Measurements from ENCODE around the gene DHDDS.
"Not testable (repeated sequence)": the region's sequence is repeated elsewhere in the genome, so short reads cannot be mapped to it uniquely, and the experiment has no call there.

The DHDDS gene

DNA sequence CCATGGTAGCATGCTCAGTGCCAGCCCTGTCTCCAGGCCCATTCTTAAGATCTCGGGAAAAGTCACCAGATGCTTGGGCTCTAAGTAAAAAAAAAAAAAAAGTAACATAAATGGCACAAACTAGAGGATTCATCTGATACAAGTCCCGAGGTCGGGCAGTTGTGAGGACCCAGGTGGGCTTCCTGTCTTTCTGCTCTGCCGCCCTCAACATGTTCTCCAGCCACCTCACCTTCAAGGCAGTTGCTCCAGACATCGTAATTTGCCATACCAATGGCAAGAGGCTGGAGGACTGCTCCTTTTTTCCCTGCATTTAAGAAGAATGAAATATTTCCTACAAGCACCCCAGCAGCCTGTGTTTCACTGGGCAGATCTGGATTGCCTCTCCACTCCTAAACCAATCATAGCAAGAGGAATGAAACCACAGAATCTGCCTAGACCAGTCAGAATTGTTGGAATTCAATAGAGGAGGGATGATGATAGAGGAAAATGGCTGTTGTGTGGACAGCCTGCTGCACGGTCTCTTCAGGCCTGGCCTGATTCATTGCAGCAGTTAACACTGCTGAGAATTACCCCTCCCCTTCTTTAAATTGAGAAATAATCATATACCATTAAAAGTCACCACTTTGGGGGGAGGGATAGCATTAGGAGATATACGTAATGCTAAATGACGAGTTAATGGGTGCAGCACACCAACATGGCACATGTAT lies 45.5 kb downstream of the DHDDS start:
- no peak for DNase-seq

DNA sequence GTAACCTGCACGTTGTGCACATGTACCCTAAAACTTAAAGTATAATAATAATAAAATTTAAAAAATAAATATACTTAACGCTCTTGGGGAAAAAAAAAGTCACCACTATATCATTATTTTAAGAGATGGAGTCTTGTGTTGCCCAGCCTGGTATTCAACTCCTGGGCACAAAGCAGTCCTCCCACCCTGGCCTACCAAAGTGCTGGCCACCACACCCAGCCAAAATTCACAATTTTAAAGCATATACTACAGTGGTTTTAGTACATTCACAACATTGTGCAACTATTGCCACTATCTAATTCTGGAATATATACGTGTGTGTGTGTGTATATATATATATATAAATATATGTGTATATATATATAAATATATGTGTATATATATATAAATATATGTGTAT lies 46.0 kb downstream of the DHDDS start:
- no peak for DNase-seq

DNA sequence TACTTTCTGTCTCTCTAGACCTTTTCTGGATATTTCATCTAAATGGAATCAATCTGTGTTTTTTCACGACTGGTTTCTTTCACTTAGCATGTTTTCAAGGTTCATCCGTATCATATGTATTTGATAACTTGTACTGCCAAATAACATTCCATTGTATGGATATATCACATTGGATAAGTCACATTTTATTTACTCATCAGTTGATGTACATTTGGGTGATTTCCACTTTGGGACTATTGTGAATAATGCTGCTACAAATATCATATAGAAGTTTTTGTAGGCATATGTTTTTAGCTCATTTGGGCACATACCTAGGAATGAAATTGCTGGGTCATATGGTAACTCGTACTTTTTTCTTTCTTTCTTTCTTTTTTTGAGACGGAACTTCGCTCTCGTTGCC lies 46.9 kb downstream of the DHDDS start:
- no peak for DNase-seq

DNA sequence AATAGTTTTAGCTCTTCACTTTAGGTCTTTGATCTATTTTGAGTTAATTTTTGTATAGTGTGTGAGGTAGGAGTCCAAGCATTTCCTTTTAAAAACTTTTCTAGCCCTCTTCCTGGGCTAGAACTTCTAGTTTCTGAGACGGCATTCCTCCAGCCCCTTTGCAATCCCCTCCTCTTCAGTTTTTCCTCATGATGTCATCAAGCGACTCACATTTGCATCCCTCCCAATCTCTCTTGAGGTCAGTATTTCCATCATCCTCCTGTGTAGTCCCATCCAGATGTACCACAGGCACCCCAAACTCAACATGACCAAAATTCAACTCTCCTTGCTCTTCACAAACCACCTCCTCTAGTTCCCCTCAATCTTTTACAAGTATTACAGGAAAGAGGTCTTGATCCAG lies 50.8 kb downstream of the DHDDS start:
- DNase-seq = no peak

GRCh38 chr1:26483980-26484379 lies 51.9 kb downstream of the DHDDS start:
- DNase-seq = no peak

GRCh38 chr1:26490155-26490554 lies 58.0 kb downstream of the DHDDS start:
- no peak for DNase-seq

DNA sequence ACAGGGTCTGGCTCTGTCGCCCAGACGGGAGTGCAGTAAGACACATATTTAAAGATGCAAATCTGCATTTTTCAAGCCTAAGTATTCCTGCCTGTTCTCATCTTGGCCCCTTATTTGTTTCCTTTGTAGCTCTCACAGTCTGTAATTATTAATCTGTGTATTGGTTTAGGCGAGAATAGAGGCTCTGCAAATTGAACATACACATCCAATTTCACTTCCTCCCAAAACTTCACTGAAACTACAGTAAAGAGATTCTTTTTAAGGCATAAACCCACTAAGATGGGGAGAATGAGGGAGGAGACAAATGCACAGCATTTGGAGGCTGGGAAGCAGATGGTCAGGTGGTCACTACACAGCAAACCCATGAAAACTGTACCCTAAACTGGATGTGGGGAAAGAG lies 61.1 kb downstream of the DHDDS start:
- no peak for DNase-seq

GRCh38 chr1:26493938-26494337 lies 61.8 kb downstream of the DHDDS start:
- no peak for DNase-seq

DNA sequence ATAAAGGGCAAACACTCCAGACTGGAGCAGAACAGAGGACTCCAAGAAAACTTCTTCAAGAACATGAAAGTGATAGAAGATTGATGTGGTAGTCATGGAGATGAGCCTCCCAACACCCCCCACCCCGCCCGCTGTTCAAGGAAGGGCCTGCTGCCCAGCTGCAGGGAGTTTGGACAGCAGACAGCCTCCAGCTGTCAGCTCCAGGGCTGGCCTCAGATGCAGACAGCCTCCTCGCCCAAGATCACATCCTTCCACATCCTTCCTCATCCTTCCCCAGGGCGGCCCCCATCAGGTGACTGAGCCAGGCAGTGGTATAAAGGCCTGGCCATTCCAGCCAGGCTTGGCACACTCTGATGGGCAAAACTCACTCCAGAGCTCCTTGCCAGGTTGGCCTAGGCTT lies 64.7 kb downstream of the DHDDS start:
- no peak for DNase-seq

DNA sequence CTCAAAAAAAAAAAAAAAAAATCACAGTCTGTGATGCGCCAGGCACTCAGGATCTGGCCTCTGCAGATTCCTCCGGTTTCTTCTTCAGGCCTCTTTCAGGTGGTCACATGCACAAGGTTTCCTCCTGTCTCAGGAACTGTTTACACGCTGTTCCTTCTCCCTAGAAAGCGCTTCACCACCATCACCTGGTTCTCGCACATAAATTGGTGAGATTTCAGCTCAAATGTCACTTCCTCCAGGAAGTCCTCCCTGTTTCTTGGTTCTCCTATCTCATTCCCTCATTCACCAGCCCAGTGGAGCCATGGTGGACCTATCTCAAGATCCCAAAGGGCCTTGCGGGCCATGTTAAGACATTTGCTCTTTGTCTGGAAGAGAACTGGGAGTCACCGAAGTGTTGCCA lies 66.8 kb downstream of the DHDDS start:
- no peak for DNase-seq

DNA sequence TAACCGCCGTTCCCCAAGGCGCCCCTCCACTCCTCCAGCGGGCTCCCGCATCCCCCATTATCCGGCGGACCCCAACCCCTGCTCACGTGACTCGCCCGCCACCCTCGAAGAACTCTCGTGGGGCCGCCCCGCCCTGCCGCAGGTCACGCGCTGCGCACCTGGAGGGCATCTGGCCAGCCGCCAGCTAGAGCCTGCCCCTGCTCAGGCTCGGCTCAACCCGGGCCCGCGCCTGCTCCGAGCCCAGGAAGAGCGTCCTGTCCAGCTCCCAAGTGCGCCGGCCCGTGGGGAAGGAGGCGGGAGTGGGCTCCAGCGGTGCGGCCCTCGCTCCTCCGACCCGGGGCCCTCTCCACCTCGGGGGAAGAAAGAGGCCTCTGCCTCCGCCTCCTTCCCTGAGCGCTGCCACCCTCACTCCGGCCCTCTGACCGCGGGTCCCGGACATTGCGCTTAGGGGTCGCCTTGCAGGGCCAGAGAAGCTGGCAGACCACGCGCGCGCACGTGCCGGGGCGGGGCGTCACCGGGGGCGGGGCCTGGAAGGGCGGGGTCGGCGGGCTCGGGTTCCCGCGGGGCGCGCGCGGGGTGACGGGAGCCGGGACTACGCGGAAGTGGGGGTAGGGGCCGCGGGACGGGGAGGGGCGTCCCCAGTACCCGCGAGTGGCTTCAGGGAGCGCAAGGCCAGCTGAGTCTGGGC lies 68.5 kb downstream of the DHDDS start:
- peak; percentile 96 for DNase-seq

- not testable (repeated sequence) for DNase-seq
These were observed 78.6 kb downstream of the DHDDS start for GRCh38 chr1:26510711-26511110.

- DNase-seq = not testable (repeated sequence)
These were observed 83.7 kb downstream of the DHDDS start for GRCh38 chr1:26515836-26516235.

DNA sequence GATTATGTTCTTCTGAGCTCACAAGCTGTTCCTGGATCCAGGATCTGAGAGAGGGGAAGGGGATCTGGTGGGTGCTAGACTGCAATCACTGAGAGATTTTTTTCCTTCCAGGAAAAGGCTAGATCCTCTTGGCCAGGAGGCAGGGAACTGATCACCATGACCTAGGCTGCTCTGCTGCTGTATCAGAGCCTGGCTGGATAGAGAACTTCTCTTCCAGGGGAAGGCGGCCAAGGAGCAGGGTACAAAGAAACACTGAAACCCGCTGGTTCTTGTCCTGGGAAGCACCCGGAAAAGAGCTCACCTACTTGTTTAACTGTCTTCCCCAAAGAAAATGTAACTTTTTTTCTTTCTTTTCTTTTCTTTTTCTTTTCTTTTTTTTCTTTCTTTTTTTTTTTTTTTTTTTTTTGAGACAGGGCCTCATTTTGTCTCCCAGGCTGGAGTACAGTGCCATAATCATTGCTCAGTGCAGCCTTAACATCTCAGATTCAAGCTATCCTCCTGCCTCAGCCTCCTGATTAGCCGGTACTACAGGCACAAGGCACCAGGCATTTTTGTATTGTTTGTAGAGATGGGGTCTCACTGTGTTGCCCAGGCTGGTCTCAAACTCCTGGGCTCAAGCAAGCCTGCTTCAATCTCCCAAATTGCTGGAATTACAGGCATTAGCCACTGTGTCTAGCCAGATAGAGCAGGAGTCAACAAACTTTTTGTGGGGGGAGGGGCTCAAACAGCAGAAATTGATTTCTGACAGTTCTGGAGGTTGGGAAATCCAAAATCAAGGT lies 85.1 kb downstream of the DHDDS start:
- DNase-seq = no peak

DNA sequence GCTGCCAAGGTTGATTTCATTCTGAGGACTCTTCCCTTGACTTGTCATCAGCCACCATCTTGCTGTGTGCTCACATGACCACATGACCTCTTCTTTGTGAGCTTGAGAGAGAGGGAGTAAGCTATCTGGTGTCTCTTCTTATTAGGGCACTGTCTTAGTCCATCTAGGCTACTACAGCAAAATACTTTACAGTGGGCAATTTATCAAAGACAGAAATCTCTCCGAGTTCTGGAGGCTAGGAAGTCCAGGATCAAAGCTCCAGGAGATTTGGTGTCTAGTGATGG lies 85.6 kb downstream of the DHDDS start:
- DNase-seq = no peak

DNA sequence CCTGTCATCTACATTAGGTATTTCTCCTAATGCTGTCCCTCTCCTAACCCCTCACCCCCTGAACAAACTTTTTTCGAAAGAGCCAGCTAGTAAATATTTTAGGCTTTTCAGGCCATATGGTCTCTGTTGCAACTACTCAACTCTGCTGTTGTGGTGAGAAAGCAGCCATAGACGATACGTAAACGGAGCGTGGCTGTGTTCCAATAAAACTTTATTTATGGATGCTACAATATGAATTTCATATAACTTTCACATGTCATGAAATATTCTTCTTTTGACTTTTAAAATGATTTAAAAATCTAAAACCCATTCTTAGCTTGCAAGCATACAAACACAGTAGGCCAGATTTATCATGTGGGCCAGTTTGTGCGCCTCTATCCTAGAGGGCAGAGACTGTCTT lies 86.2 kb downstream of the DHDDS start:
- no peak for DNase-seq

- DNase-seq = no peak
These were observed 88.2 kb downstream of the DHDDS start for GRCh38 chr1:26520339-26520738.
